Dermis blood vessel endothelial cell (primary cell): ENCODE measurements around the gene FMNL3. TPM values are rescaled to one million over a fixed set of nuclear protein-coding genes. Genes with fewer than 3 reads are reported as not detected.

Source experiments
- DNase-seq: peaks from one replicate; pipeline ENCODE4 v3.0.0; 2010
- total RNA-seq: library from RNA; depleted of rRNA; stranded (reverse); fragments of >200 nt; gene quantifications from 2 replicates; pipeline ENCODE4 v1.2.3, GENCODE V29; 2014

The FMNL3 gene
- total RNA-seq, 1 donor from 2014 or later: 121 TPM

GRCh38 chr12:49648712-49649003, 58.5 kb downstream of the FMNL3 start:
- DNase-seq: no peak

GRCh38 chr12:49647827-49648711, 59.1 kb downstream of the FMNL3 start:
- DNase-seq: no peak

GRCh38 chr12:49646871-49647654, 60.1 kb downstream of the FMNL3 start:
- peak; percentile 64 for DNase-seq

GRCh38 chr12:49646331-49646830, 60.8 kb downstream of the FMNL3 start:
- DNase-seq: no peak

GRCh38 chr12:49645146-49646039, 61.8 kb downstream of the FMNL3 start:
- no peak for DNase-seq

GRCh38 chr12:49644620-49644994, 62.6 kb downstream of the FMNL3 start:
- peak; percentile 89 for DNase-seq

- DNase-seq: no peak
These were observed 63.1 kb downstream of the FMNL3 start for GRCh38 chr12:49643961-49644619.

- DNase-seq: no peak
These were observed 64.1 kb downstream of the FMNL3 start for GRCh38 chr12:49643135-49643534.

GRCh38 chr12:49642370-49642802, 64.8 kb downstream of the FMNL3 start:
- no peak for DNase-seq

- no peak for DNase-seq
These were observed 65.3 kb downstream of the FMNL3 start for GRCh38 chr12:49641748-49642369.

GRCh38 chr12:49636979-49637755, 70.0 kb downstream of the FMNL3 start:
- DNase-seq: peak; percentile 82

- DNase-seq: no peak
These were observed 70.6 kb downstream of the FMNL3 start for GRCh38 chr12:49636574-49636973.

- DNase-seq: no peak
These were observed 71.5 kb downstream of the FMNL3 start for GRCh38 chr12:49635656-49636055.

- no peak for DNase-seq
These were observed 72.2 kb downstream of the FMNL3 start for GRCh38 chr12:49635036-49635435.

- no peak for DNase-seq
These were observed 73.4 kb downstream of the FMNL3 start for GRCh38 chr12:49633703-49634345.

GRCh38 chr12:49632986-49633702, 74.1 kb downstream of the FMNL3 start:
- DNase-seq: no peak

GRCh38 chr12:49632401-49632800, 74.8 kb downstream of the FMNL3 start:
- DNase-seq: no peak

GRCh38 chr12:49631336-49631907, 75.8 kb downstream of the FMNL3 start:
- DNase-seq: no peak

- DNase-seq: peak; percentile 66
These were observed 79.3 kb downstream of the FMNL3 start for GRCh38 chr12:49627752-49628360.
